IMR-90 (cell line): ENCODE measurements around the gene CHST2. TPM values are rescaled to one million over a fixed set of nuclear protein-coding genes. Genes with fewer than 3 reads are reported as not detected.

Experiments
- ATAC-seq: fragments of 200-7000 bp; cut with Tn5 transposase; 2 replicates; pipeline ENCODE4 v1.9.1; 2020; ENCODE audit warnings: low read depth, mild to moderate bottlenecking, moderate library complexity
- BruUV-seq: library from RNA; stranded (reverse); fragments of 400-500 nt; replicated peaks from 2 replicates; lab custom pipeline; 2021; lab: Mats Ljungman, UMichigan
- CTCF ChIA-PET: fragments of 300-600 bp; formaldehyde crosslinking; extraction: SDS; loops from one replicate; lab custom pipeline; 2021; ENCODE audit warnings: antibody characterized with exemption; lab: Yijun Ruan, JAX
- POLR2A ChIA-PET: fragments of 300-600 bp; sonication (Branson Sonifier 250); formaldehyde crosslinking; loops from one replicate; lab custom pipeline; 2022; ENCODE audit warnings: antibody characterized with exemption; ENCODE audit not compliant: unreplicated experiment; lab: Charles Lee
- DNase-seq: peaks from one replicate; pipeline ENCODE4 v3.0.0; 2013
- H2AFZ ChIP-seq: replicated peaks from 2 replicates; pipeline ENCODE3; 2013; ENCODE audit warnings: low read length, mild to moderate bottlenecking; ENCODE audit not compliant: poor library complexity
- H2AK5ac ChIP-seq: 2 replicates; pipeline ENCODE4 v1.6.1; 2013; ENCODE audit warnings: low read depth, low read length, inconsistent platforms
- H2AK9ac ChIP-seq: replicated peaks from 2 replicates; pipeline ENCODE3; 2013; ENCODE audit warnings: mild to moderate bottlenecking, low read depth, low read length, moderate library complexity; ENCODE audit not compliant: poor library complexity
- H2BK120ac ChIP-seq: 2 replicates; pipeline ENCODE4 v1.6.1; 2013; ENCODE audit warnings: low read depth, low read length, inconsistent platforms
- H2BK15ac ChIP-seq: 3 replicates; pipeline ENCODE4 v1.6.1; 2013; ENCODE audit warnings: low read depth, low read length, inconsistent platforms
- H2BK20ac ChIP-seq: 2 replicates; pipeline ENCODE4 v1.6.1; 2013; ENCODE audit warnings: low read depth, mild to moderate bottlenecking, inconsistent platforms, low read length, moderate library complexity
- H2BK5ac ChIP-seq: 2 replicates; pipeline ENCODE4 v1.6.1; 2013; ENCODE audit warnings: mild to moderate bottlenecking, low read depth, low read length, inconsistent platforms; ENCODE audit not compliant: poor library complexity, severe bottlenecking
- H3K14ac ChIP-seq: replicated peaks from 2 replicates; pipeline ENCODE4 v1.6.1; 2013; ENCODE audit warnings: low read depth, low read length, inconsistent platforms
- H3K18ac ChIP-seq: 2 replicates; pipeline ENCODE4 v1.6.1; 2013; ENCODE audit warnings: low read depth, low read length, control low read depth
- H3K23ac ChIP-seq: 2 replicates; pipeline ENCODE4 v1.6.1; 2013; ENCODE audit warnings: low read depth, low read length, inconsistent platforms
- H3K27ac ChIP-seq: 2 replicates; pipeline ENCODE4 v1.5.1; 2013; ENCODE audit warnings: mild to moderate bottlenecking, control low read depth, low read length; ENCODE audit not compliant: insufficient read depth
- H3K27me3 ChIP-seq: 2 replicates; pipeline ENCODE4 v1.6.1; 2013; ENCODE audit warnings: low read length; ENCODE audit not compliant: control insufficient read depth, insufficient read depth
- H3K36me3 ChIP-seq: 2 replicates; pipeline ENCODE4 v1.6.1; 2013; ENCODE audit warnings: low read length, mixed read lengths; ENCODE audit not compliant: control insufficient read depth, insufficient read depth
- H3K4ac ChIP-seq: 2 replicates; pipeline ENCODE4 v1.6.1; 2013; ENCODE audit warnings: low read depth, low read length, inconsistent platforms
- H3K4me1 ChIP-seq: 2 replicates; pipeline ENCODE4 v1.6.1; 2013; ENCODE audit warnings: low read length, mixed read lengths; ENCODE audit not compliant: control insufficient read depth, insufficient read depth
- H3K4me2 ChIP-seq: 2 replicates; pipeline ENCODE4 v1.6.1; 2013; ENCODE audit warnings: low read depth, mild to moderate bottlenecking, control low read depth, low read length, moderate library complexity
- H3K4me3 ChIP-seq: 2 replicates; pipeline ENCODE4 v1.5.1; 2013; ENCODE audit warnings: low read depth, mild to moderate bottlenecking, control low read depth, low read length, moderate library complexity; ENCODE audit not compliant: insufficient read depth
- H3K56ac ChIP-seq: 2 replicates; pipeline ENCODE4 v1.6.1; 2013; ENCODE audit warnings: low read length, inconsistent platforms; ENCODE audit not compliant: insufficient read depth; ENCODE audit errors: extremely low read depth
- H3K79me1 ChIP-seq, 2 experiments: 2 replicates each; pipeline ENCODE4 v1.6.1; 2013; ENCODE audit warnings: low read length in 2 of 2, inconsistent platforms in 1 of 2, low read depth in 1 of 2
- H3K9ac ChIP-seq: 2 replicates; pipeline ENCODE4 v1.6.1; 2013; ENCODE audit warnings: low read depth, low read length, control low read depth
- H3K9me1 ChIP-seq: 2 replicates; pipeline ENCODE4 v1.6.1; 2013; ENCODE audit warnings: low read length, inconsistent platforms; ENCODE audit not compliant: insufficient read depth
- H3K9me3 ChIP-seq: 2 replicates; pipeline ENCODE4 v1.6.1; 2013; ENCODE audit warnings: low read length; ENCODE audit not compliant: control insufficient read depth, insufficient read depth
- H4K20me1 ChIP-seq: 2 replicates; pipeline ENCODE4 v1.6.1; 2013; ENCODE audit warnings: low read length, inconsistent platforms; ENCODE audit not compliant: insufficient read depth
- H4K5ac ChIP-seq: 2 replicates; pipeline ENCODE4 v1.6.1; 2013; ENCODE audit warnings: mild to moderate bottlenecking, low read depth, low read length, control low read depth
- H4K8ac ChIP-seq, 2 experiments: 2 replicates each; pipeline ENCODE4 v1.6.1; 2013; ENCODE audit warnings: low read depth in 2 of 2, low read length in 2 of 2, control low read depth in 1 of 2, inconsistent platforms in 1 of 2
- H4K91ac ChIP-seq: 2 replicates; pipeline ENCODE4 v1.6.1; 2013; ENCODE audit warnings: low read depth, low read length, inconsistent platforms; ENCODE audit not compliant: insufficient read depth
- BHLHE40 ChIP-seq: fragments of 150-350 bp; IDR thresholded peaks from 2 replicates; pipeline ENCODE4 v1.6.1; 2016; ENCODE audit warnings: mild to moderate bottlenecking, low read depth, low read length
- CEBPB ChIP-seq: IDR thresholded peaks from 2 replicates; pipeline ENCODE4 v1.6.1; 2012; ENCODE audit warnings: low read depth, low read length, improper control_type of control experiment
- CHD1 ChIP-seq: IDR thresholded peaks from 2 replicates; pipeline ENCODE4 v1.6.1; 2012; ENCODE audit warnings: low read depth, low read length, improper control_type of control experiment
- CTCF ChIP-seq: conservative IDR thresholded peaks from 2 replicates; pipeline ENCODE4 v1.5.1; 2012; ENCODE audit warnings: mild to moderate bottlenecking, low read depth, low read length, improper control_type of control experiment
- ELK1 ChIP-seq: fragments of 150-350 bp; IDR thresholded peaks from 2 replicates; pipeline ENCODE4 v1.6.1; 2016; ENCODE audit warnings: low read depth, mild to moderate bottlenecking, low read length, moderate library complexity, borderline replicate concordance
- FOS ChIP-seq: fragments of 150-350 bp; IDR thresholded peaks from 2 replicates; pipeline ENCODE4 v1.6.1; 2016; ENCODE audit warnings: low read depth, low read length
- MAFK ChIP-seq: IDR thresholded peaks from 2 replicates; pipeline ENCODE4 v1.6.1; 2012; ENCODE audit warnings: low read depth, low read length, improper control_type of control experiment
- MAZ ChIP-seq: IDR thresholded peaks from 2 replicates; pipeline ENCODE4 v1.6.1; 2012; ENCODE audit warnings: low read depth, mild to moderate bottlenecking, low read length, improper control_type of control experiment, moderate library complexity, borderline replicate concordance
- MXI1 ChIP-seq: IDR thresholded peaks from 2 replicates; pipeline ENCODE4 v1.6.1; 2012; ENCODE audit warnings: low read depth, mild to moderate bottlenecking, low read length, moderate library complexity, borderline replicate concordance
- NFE2L2 ChIP-seq: fragments of 150-350 bp; IDR thresholded peaks from 2 replicates; pipeline ENCODE4 v1.6.1; 2016; ENCODE audit warnings: low read depth, mild to moderate bottlenecking, low read length
- POLR2A ChIP-seq: IDR thresholded peaks from 2 replicates; pipeline ENCODE4 v1.6.1; 2012; ENCODE audit warnings: mild to moderate bottlenecking, low read depth, low read length
- RAD21 ChIP-seq: IDR thresholded peaks from 2 replicates; pipeline ENCODE4 v1.6.1; 2012; ENCODE audit warnings: low read length, improper control_type of control experiment
- RCOR1 ChIP-seq: IDR thresholded peaks from 2 replicates; pipeline ENCODE4 v1.6.1; 2012; ENCODE audit warnings: mild to moderate bottlenecking, low read length, improper control_type of control experiment; ENCODE audit not compliant: insufficient replicate concordance
- RFX5 ChIP-seq: IDR thresholded peaks from 2 replicates; pipeline ENCODE4 v1.8.0; 2012; ENCODE audit warnings: low read depth, mild to moderate bottlenecking, low read length, moderate library complexity
- USF2 ChIP-seq: fragments of 150-350 bp; IDR thresholded peaks from 2 replicates; pipeline ENCODE4 v1.6.1; 2017; ENCODE audit warnings: mild to moderate bottlenecking, antibody characterized with exemption, low read length, low read depth
- WGBS, 2 experiments: methylation state at CpG; one replicate each; pipeline versions ENCODE4 v1.1.5 to v1.1.7; 2013; ENCODE audit warnings: missing lambda C conversion rate in 2 of 2; ENCODE audit not compliant: insufficient read length in 1 of 2; ENCODE audit errors: extremely low coverage in 2 of 2; 5-methylcytosine and 5-hydroxymethylcytosine counted together
- dilution Hi-C: fragments of 300-500 bp; cut with HindIII; formaldehyde crosslinking; loops from one replicate; pipeline ENCODE4 v1.14.3; 2018; ENCODE audit warnings: low sequenced_read_pairs; ENCODE audit not compliant: unreplicated experiment
- in situ Hi-C: fragments of 300-500 bp; cut with MboI; formaldehyde crosslinking; loops from 3 replicates; pipeline ENCODE4 v1.14.3; 2019; ENCODE audit warnings: low sequenced_read_pairs, inconsistent platforms, mixed read lengths
- intact Hi-C: fragments of 100-400 bp; cut with micrococcal nuclease; formaldehyde crosslinking; loops from 2 replicates; pipeline ENCODE4 v1.10.0; 2022
- polyA plus RNA-seq, 3 experiments: library from polyadenylated mRNA; depleted of rRNA; stranded (reverse); fragments of >200 nt; gene quantifications; 2 replicates each; pipeline ENCODE4 v1.2.3, GENCODE V29; 2012; ENCODE audit warnings: low replicate concordance in 1 of 3
- total RNA-seq: library from RNA; depleted of rRNA; stranded (reverse); fragments of >200 nt; gene quantifications from 2 replicates; pipeline ENCODE4 v1.2.3, GENCODE V29; 2012

CHST2 gene
- total and polyA plus RNA-seq, 2 of the 4 experiments (the other 2 are of a cell fraction): 0.90 to 1.4 TPM

- Histone ChIP-seq H3K56ac (no peak overlapping the region), H3K14ac (no peak overlapping the region), H2BK120ac (no peak overlapping the region), H3K9me3 (no peaks in the 10 kb centered on the region), H2AK9ac (no peak overlapping the region), H3K4me1 (peaks cover 5% of the 10 kb centered on the region), H3K4me2 (no peak overlapping the region), H2BK5ac (no peak overlapping the region), H2AFZ (no peak overlapping the region), H3K36me3 (no peaks in the 10 kb centered on the region), H3K4ac (no peak overlapping the region), H3K27me3 (no peaks in the 10 kb centered on the region), H3K23ac (no peak overlapping the region), H4K20me1 (no peaks in the 10 kb centered on the region), H3K79me1 (no peaks in the 10 kb centered on the region), H4K8ac (no peak overlapping the region), H4K91ac (no peak overlapping the region), H4K5ac (no peak overlapping the region), H2BK15ac (no peak overlapping the region), H3K9ac (no peak overlapping the region), H3K9me1 (peaks cover 1% of the 10 kb centered on the region; the same call in 1 of the 2 replicates), H3K4me3 (no peak overlapping the region), H2AK5ac (no peak overlapping the region), H2BK20ac (no peak overlapping the region), H3K27ac (no peak overlapping the region), H3K18ac (no peak overlapping the region)
- no TSS peak for BruUV-seq
- POLR2A ChIA-PET: interaction anchor here (0.6 kb wide), 1 partner anchor 14 kb away, joined by 4 read pairs; no protein-coding TSS in a partner anchor
- in situ Hi-C loops: no loop called here
- dilution Hi-C loops: no loop called here
- CTCF ChIA-PET: no interaction called here
- TF ChIP-seq RAD21 (no peak), NFE2L2 (no peak), MAZ (no peak), CTCF (no peak), FOS (no peak), RCOR1 (no peak), RFX5 (no peak), POLR2A (no peak), ELK1 (no peak), BHLHE40 (no peak), USF2 (no peak), CEBPB (no peak), MAFK (no peak), CHD1 (no peak), MXI1 (no peak)
- no peak for ATAC-seq
- WGBS, 2 experiments: 100% methylated on average over 2 of the region's 3 CpGs; no CpG with 5 or more reads in 1 of the 2 experiments
- DNase-seq: no peak
- intact Hi-C loops: no loop called here
Measured at GRCh38 chr3:143163562-143164100, 44.1 kb downstream of the CHST2 start.
